ENCODE results near the gene MYCBPAP.

MYCBPAP gene

GRCh38 chr17:50520483-50520882 lies 12.2 kb downstream of the MYCBPAP start:
- no peak for DNase-seq

GRCh38 chr17:50521514-50521913 lies 13.3 kb downstream of the MYCBPAP start:
- DNase-seq: no peak

GRCh38 chr17:50522766-50523165 lies 14.5 kb downstream of the MYCBPAP start:
- no peak for DNase-seq

- DNase-seq: no peak
These were observed 15.0 kb downstream of the MYCBPAP start for GRCh38 chr17:50523208-50523607.

GRCh38 chr17:50524838-50525237 lies 16.6 kb downstream of the MYCBPAP start:
- no peak for DNase-seq

- DNase-seq: no peak
These were observed 19.0 kb downstream of the MYCBPAP start for GRCh38 chr17:50527155-50527762.

- no peak for DNase-seq
These were observed 19.8 kb downstream of the MYCBPAP start for GRCh38 chr17:50527949-50528474.

GRCh38 chr17:50529849-50530248 lies 21.6 kb downstream of the MYCBPAP start:
- DNase-seq: no peak

GRCh38 chr17:50531428-50532025 lies 23.3 kb downstream of the MYCBPAP start:
- no peak for DNase-seq

GRCh38 chr17:50532452-50533024 lies 24.3 kb downstream of the MYCBPAP start, which contains the start of gene EPN3:
Gene EPN3, plus strand, starts transcription at chr17:50532735. Its CDS starts 3,822 bp downstream, at chr17:50536557.
- DNase-seq: no peak

GRCh38 chr17:50533185-50533584 lies 24.9 kb downstream of the MYCBPAP start:
- no peak for DNase-seq

- no peak for DNase-seq
These were observed 25.5 kb downstream of the MYCBPAP start for GRCh38 chr17:50533720-50534148.

- DNase-seq: no peak
These were observed 26.2 kb downstream of the MYCBPAP start for GRCh38 chr17:50534222-50534978.

- DNase-seq: no peak
These were observed 26.7 kb downstream of the MYCBPAP start for GRCh38 chr17:50534979-50535326.

GRCh38 chr17:50535407-50535806 lies 27.2 kb downstream of the MYCBPAP start:
- DNase-seq: no peak

GRCh38 chr17:50536683-50537646 lies 28.7 kb downstream of the MYCBPAP start:
- no peak for DNase-seq

- no peak for DNase-seq
These were observed 29.7 kb downstream of the MYCBPAP start for GRCh38 chr17:50537721-50538548.

- DNase-seq: no peak
These were observed 30.5 kb downstream of the MYCBPAP start for GRCh38 chr17:50538549-50539410.

- DNase-seq: no peak
These were observed 31.7 kb downstream of the MYCBPAP start for GRCh38 chr17:50539762-50540559.
